Activated CD4-positive, CD25-positive, alpha-beta regulatory T cell (primary cell): ENCODE results near the gene KIF4B.
"Not testable (repeated sequence)": the region's sequence is repeated elsewhere in the genome, so short reads cannot be mapped to it uniquely, and the experiment has no call there.

Experiments
- DNase-seq, 4 experiments: peaks; one replicate each; lab custom pipeline; 2025; lab: John Stamatoyannopoulos, UW

Gene KIF4B, protein sequence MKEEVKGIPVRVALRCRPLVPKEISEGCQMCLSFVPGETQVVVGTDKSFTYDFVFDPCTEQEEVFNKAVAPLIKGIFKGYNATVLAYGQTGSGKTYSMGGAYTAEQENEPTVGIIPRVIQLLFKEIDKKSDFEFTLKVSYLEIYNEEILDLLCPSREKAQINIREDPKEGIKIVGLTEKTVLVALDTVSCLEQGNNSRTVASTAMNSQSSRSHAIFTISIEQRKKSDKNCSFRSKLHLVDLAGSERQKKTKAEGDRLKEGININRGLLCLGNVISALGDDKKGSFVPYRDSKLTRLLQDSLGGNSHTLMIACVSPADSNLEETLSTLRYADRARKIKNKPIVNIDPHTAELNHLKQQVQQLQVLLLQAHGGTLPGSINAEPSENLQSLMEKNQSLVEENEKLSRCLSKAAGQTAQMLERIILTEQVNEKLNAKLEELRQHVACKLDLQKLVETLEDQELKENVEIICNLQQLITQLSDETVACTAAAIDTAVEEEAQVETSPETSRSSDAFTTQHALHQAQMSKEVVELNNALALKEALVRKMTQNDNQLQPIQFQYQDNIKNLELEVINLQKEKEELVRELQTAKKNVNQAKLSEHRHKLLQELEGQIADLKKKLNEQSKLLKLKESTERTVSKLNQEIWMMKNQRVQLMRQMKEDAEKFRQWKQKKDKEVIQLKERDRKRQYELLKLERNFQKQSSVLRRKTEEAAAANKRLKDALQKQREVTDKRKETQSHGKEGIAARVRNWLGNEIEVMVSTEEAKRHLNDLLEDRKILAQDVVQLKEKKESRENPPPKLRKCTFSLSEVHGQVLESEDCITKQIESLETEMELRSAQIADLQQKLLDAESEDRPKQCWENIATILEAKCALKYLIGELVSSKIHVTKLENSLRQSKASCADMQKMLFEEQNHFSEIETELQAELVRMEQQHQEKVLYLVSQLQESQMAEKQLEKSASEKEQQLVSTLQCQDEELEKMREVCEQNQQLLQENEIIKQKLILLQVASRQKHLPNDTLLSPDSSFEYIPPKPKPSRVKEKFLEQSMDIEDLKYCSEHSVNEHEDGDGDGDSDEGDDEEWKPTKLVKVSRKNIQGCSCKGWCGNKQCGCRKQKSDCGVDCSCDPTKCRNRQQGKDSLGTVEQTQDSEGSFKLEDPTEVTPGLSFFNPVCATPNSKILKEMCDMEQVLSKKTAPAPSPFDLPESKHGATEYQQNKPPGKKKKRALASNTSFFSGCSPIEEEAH

DNA sequence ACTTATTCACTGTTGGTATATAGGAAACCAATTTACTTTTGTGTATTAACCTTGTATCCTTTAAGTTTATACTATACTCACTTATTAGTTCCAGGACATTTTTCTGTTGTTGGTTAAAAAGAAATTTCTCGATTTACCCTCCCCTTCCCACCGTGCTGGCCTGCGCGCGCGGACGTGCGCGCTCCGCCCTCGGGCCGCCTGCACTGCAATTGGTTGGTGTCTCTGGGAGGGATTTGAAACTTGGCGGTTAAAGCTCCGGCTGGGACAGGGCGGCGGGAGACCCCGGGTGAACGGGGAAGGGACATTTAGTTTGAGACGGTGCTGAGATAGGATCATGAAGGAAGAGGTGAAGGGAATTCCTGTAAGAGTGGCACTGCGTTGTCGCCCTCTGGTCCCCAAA is at the start of gene KIF4B:
KIF4B (plus strand) TSS at position 230 of the 400 bp plus-strand sequence; CDS start at position 335, 105 bp downstream.
- DNase-seq, result no peak

DNA sequence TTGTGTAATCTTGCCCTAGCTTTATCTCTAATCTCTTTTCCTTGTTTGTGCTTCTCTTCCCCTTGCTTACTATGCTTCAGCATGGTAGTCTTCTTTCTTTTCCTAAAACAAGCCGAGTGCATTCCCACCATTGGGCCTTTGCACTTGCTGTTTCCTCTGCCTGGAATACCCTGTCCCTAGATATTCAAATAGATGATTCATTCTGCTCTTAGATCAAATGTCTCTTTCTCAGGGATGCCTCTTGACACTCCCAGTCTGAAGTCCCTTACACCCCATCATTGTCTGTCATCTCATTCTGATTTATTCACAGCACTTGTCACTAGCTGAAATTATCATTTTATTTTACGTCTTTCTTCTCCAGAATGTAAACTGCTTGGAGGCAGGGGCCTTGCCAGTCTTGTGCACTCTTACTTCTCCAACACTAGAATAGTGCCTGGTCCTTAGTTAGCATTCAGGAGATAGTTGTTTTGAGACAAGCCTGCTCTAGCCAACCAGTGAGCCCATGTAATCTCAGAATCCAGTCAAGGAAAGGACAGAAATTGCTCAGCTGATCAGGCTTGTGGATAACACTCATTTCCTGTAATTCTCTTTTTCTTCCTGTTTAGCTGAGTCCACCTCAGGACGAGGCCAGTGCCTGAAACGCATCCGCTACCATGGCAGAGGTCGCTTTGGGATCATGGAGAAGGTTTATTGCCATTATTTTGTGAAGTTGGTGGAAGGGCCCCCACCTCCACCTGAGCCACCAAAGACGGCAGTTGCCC is 47.3 kb upstream of the KIF4B start:
- DNase-seq, result no peak

DNA sequence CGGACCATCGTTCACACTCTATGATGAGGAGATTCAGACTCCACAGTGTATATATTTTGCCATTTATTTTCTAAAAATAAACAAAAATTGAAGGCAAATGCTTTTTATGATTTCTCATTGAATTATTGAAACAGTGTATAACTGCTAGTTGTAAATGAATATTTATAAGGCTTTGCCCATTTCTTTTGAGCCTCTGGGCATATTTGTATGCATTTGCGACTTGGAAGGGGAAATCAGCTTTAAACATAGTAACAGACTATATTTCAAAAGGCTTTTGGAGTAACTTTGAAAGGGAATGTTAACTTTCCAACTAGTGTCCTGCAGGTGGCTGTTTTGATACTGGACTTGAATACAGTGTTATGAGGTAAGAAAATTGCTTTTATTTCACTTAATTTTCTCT is 46.7 kb upstream of the KIF4B start:
- no peak for DNase-seq

DNA sequence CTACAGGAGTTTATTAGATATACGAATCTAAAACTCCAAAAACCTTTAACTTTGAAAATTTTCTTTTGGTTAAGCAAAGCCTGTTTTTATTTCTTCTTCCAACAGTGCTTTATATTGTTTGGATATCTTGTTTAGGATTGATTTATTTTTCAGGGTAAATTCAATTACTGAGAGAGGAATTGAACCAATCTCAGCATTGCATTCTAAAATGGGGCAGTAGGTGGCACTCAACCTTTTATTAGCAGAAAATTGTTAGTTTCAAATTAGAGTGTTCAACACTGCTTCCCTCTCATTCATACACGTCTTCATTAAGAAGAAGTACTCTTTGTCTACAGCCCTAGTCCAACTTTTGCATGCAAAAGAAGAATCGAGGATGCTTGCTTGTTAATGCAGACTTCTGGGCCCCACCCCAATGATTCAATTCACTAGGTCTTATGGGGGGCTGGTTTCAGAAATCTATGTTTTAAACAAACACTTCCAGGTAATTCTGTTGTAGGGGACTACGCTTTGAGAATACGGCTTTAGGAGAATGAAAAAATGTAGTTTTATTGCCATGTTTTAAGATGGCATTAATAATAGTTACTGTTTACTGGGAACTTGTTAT is 46.0 kb upstream of the KIF4B start:
- DNase-seq, result no peak

DNA sequence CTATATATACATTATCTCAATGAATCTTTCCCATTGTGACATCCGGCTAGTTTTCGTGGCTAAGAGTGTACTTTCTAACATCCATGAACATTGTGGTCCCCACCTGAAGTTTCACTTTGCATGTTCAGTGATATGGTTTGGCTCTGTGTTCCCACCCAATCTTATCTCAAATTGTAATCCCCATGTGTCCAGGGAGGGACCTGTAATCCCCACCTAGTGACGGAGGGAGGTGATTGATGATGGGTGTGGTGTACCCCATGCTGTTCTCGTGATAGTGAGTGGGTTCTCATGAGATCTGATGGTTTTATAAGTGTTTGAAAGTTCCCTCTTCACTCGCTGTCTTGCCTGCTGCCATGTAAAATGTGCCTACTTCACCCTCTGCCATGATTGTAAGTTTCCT is 44.6 kb upstream of the KIF4B start:
- no peak for DNase-seq

DNA sequence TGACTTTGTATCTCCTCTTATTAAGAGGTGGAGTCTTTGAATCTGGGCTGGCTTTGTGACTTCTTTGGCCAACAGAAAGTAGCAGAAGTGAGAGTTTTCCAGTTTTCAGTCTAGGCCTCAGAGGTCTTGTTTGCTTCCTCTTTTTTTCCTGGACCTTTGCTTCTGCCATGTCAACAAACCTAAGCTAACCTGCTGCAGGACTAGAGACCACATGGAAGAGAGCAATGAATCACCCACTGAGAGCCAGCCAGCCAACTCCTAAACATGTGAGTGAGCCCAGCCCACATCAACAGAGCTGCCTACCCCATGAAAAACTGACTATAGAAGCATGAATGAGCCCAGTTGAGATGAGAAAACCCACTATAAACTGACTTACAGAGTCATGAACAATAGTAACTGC is 42.8 kb upstream of the KIF4B start:
- DNase-seq, result no peak

DNA sequence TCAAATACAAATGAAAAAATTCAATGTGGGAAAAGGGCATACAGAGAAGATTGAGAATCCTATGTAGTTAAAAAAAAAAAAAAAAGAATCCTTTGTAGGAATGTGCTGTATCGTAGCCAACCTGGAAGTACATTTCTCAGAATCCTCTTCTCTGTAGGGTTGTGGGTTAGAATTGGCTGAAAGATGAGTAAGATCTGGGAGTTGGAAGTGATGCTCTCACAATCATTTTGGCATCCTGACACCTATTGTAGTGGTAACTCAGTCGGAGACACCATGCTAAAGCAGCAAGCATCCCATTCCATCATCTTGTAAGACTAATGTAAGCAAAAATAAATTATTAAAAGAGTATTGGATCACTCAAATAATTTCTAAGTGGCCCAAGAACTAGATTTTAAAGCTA is 42.1 kb upstream of the KIF4B start:
- no peak for DNase-seq

DNA sequence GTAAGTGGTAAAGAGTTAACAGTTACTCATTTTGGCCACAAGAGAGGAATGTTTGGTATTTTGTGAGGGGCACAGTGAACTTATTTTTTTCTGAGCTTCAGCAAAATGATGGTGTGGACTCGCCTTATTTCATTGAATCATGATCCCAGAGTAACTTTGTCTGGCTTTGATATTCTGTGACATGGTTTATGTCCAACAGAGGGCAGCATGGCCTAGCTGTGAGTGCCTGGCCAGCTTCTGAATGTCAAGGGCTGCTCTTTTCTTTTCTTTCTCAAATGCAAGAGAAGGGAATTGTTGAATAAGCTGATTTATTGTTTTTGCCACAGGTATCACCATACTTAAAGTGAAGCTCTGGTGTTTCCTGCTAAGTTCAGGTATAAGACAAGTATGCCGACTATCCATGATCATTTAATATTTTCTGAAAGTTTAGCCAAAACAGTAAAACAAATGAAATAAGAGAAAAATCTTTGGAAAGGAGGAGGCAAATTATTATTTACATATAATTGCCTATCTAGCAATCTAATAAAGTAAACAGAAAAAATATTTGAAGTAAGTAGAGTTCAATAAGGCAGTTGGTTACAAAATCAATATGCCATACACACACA is 41.0 kb upstream of the KIF4B start:
- DNase-seq, result no peak

DNA sequence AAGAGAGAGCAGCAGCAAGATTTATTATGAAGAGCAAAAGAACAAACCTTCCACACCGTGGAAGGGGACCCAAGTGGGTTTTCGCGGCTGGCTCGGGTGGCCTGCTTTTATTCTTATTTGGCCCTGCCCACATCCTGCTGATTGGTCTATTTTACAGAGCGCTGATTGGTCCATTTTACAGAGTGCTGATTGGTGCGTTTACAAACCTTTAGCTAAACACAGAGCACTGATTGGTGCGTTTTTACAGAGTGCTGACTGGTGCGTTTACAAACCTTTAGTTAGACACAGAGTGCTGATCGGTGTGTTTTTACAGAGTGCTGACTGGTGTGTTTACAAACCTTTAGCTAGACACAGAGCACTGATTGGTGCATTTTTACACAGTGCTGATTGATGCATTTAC is 37.5 kb upstream of the KIF4B start:
- DNase-seq, result not testable (repeated sequence)

DNA sequence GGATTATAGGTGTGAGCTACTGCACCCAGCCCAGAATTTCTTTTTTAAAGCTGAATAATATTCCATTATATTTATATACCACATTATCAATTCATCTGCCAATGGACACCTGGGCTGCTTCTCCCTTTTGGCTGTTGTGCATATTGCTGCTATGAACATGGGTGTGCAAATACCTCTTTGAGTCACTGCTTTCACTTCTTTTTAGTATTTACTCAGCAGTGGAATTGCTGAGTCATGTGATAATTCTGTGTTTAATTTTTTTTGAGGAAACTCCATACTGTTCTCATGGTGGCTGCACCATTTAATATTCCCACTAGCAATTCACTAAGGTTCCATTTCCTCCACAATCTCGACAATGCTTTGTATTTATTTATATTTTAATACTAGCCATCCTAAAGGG is 36.1 kb upstream of the KIF4B start:
- no peak for DNase-seq

DNA sequence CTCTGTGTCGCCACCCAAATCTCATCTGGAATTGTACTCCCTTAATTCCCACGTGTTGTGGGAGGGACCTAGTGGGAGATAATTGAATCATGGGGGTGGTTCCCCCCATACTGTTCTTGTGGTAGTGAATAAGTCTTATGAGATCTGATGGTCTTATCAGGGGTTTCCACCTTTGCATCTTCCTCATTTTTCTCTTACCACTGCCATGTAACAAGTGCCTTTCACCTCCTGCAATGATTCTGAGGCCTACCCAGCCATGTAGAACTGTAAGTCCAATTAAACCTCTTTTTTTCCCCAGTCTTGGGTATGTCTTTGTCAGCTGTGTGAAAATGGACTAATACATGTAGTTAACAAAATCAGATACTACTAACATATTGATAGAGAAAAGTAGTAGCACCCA is 35.3 kb upstream of the KIF4B start:
- not testable (repeated sequence) for DNase-seq

DNA sequence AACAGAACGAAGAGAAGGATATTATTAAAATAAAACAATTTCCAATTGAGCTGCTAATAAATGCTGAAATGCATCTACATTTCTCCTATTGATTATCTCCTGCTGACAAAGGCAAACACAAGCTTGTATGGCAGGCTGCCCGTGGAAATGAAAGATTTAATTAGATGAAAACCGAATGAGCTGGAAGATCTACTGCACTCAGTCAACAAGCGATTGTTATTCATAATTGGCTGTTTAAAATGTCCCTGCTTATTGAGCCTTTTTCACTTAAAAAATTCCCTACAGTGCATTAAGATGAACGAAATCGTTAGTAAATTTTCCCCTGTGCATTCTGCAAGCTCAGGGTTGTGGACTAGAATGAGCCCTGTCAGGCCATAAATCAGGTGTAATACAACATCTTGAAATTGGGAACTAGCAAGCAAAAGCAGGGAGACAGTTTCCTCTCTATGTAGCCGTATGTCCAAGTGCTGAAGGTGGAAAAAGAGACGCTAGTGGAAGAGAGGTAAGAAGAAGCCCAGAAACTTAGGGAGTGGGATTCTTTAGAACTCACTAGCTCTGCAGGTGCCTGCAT is 28.5 kb upstream of the KIF4B start:
- DNase-seq, result no peak

DNA sequence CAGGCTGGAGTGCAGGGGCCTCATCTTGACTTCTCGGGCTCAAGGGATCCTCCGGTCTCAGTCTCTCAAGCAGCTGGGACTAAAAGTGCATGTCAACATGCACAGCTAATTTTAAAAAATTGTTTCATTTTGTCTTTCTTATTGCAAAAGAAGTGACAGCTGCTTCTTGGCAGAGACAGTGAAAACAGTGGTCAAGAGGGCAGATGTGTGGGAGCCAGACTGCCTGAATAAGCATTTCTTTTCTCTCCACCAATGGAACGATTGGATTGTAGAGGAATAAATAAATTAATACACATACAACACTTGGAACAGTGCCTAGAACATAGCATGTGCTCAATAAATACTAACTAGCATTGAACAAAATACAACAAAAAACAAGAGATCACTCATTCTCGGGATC is 27.4 kb upstream of the KIF4B start:
- DNase-seq, result no peak

DNA sequence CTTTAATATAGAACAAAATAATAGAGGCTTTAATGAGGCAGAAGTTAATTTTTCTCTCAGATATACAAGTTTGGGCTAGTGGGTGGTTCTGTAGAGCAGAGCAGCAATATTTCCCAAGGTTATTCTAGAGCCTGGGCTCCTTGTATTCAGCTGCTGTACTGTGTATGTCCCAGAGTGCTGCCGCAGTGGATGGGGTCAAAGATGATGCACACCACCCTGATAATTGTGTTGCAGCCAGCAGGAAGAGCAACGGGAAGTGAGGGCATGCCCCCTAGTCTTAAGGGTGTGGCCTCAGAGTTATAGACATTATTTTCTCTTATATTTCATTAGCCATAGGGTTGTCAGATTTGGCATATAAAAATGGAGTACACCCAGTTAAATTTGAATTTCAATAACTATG is 23.9 kb upstream of the KIF4B start:
- no peak for DNase-seq

DNA sequence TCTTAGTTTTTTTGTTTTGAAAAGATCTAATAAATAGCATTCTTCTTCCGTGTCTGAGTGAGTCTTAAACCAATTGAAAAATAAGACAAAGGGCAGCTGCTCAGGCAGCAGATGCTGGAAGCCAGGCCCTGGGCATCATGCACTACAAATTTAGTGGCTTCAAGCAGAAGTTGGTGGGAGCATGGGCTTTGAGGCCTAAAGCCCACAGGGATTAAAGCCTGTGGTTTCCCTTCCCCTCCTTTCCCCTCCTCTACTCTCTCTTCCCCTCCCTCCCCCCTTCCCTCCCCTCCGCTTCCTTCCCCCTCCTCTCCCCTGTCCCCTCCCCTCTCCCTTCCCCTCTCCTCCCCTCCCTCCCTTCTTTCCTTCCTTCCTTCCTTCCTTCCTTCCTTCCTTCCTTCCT is 20.1 kb upstream of the KIF4B start:
- no peak for DNase-seq

DNA sequence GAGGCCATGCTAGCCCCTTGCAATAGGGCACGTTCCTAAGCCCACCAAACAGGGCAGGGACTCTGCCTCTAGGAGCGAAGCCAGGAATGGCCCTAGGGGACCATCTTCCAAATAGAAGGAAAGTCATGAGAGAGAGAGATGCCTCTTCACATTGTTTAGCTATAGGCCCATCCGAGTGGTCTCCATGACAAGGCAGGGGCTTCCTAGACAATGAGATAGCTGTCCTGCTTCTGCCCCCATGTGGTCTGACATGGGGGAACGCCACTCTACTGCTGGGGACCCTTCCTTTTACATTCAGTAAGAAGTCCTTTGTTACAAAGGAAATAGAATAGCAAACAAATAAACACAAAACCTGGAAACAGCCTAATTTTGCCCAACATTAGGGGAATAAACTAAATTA is 17.9 kb upstream of the KIF4B start:
- no peak for DNase-seq

DNA sequence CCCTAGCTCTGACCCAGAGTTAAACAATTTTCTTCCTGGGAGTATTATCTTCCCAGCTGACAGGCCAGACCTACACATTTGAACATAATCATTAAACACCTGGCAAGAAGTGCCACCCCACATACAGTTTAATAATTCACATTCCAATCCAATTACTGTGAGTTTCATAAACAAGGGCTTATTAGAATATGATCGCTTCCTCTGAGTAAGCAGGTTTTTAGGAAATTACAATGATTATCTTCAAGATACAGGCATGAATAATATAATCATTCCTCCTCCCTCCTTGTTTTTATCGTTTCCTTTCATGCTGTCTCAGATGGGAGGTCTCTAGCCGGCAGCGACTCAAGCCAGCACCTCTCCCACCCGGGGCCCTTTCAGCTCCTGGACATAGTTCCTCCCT is 15.8 kb upstream of the KIF4B start:
- DNase-seq, result no peak

DNA sequence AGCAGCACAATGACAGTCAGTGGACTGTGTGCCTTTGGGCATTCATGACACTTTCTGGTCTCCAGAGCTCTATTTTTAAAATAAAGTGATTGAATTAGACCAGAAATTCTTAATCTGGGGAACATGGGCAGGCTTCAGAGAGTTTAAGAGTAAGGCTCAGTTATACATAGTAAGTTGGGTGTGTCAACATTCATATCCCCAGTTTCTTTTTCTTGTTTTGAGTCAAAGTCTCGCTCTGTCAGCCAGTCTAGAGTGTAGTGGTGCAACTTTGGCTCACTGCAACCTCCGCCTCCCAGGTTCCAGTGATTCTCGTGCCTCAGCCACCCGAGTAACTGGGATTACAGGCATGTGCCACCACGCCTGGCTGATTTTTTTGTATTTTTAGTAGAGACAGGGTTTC is 13.7 kb upstream of the KIF4B start:
- DNase-seq, result no peak

DNA sequence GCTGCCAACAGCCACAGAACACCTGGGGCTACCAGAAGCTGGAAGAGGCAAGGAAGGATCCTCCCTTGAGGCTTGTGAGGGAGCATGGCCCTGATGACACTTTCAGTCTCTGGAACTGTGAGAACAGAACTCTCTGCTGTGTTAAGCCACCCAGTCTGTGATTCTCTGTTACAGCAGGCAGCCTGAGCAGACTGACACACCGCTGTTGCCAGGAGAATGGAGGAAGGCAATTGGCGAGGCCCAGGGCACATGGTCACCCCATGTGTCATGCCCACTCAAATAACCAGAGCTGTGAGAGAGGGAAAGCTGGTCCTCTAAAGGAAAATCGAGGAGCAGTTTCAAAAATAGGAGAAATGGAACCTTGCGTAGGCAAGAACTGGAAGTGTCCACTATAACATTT is 12.0 kb upstream of the KIF4B start:
- DNase-seq, result no peak

DNA sequence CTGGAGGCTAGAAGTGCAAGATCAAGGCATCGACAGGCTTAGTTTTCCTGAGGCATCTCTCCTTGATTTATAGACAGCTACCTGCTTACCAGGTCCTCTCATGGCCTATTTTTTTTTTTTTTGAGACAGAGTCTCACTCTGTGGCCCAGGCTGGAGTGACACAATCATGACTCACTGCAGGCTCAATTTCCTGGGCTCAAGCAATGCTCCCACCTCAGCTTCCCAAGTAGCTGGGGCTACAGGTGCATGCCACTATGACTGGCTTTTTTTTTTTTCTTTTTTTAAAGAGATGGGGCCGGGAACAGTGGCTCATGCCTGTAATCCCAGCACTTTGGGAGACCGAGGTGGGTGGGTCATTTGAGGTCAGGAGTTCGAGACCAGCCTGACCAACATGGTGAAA is 10.8 kb upstream of the KIF4B start:
- DNase-seq, result not testable (repeated sequence)
